ENCODE measurements around the gene OBSCN. TPM values are rescaled to one million over a fixed set of nuclear protein-coding genes. Genes with fewer than 3 reads are reported as not detected.

Gene OBSCN
- total RNA-seq, 3 donors from 2014 or later: 6.3 to 9.3 (median 7.5) TPM

- Mint-ChIP-seq H3K4me1 (ENCODE audit: low read depth) (peaks cover 10% of the 10 kb centered on the region), H3K9me3 (no peaks in the 10 kb centered on the region), H3K27me3 (ENCODE audit: low read depth) (no peaks in the 10 kb centered on the region), H3K4me3 (peak overlapping the region; percentile 40), H3K36me3 (ENCODE audit: insufficient read depth) (no peaks in the 10 kb centered on the region)
- no peak for ATAC-seq
- DNase-seq: no peak
These were observed 66.0 kb downstream of the OBSCN start for GRCh38 chr1:228273720-228274451.

- Mint-ChIP-seq H3K4me3 (peak overlapping the region; percentile 78), H3K27me3 (ENCODE audit: low read depth) (no peaks in the 10 kb centered on the region), H3K36me3 (ENCODE audit: insufficient read depth) (no peaks in the 10 kb centered on the region), H3K9me3 (no peaks in the 10 kb centered on the region), H3K4me1 (ENCODE audit: low read depth) (peaks cover 10% of the 10 kb centered on the region)
- DNase-seq: no peak
- ATAC-seq: no peak
These were observed 66.8 kb downstream of the OBSCN start for GRCh38 chr1:228274452-228275178.

GRCh38 chr1:228275179-228275429 is 67.3 kb downstream of the OBSCN start:
- Mint-ChIP-seq H3K9me3 (no peaks in the 10 kb centered on the region), H3K4me3 (peak overlapping the region; percentile 78), H3K4me1 (ENCODE audit: low read depth) (peaks cover 10% of the 10 kb centered on the region), H3K27me3 (ENCODE audit: low read depth) (no peaks in the 10 kb centered on the region), H3K36me3 (ENCODE audit: insufficient read depth) (no peaks in the 10 kb centered on the region)
- DNase-seq (no peak), ATAC-seq (no peak)

- Mint-ChIP-seq H3K27me3 (ENCODE audit: low read depth) (no peaks in the 10 kb centered on the region), H3K4me3 (peak overlapping the region; percentile 78), H3K4me1 (ENCODE audit: low read depth) (peaks cover 10% of the 10 kb centered on the region), H3K9me3 (no peaks in the 10 kb centered on the region), H3K36me3 (ENCODE audit: insufficient read depth) (no peaks in the 10 kb centered on the region)
- ATAC-seq (peak; percentile 89 to 90), DNase-seq (peak; percentile 89)
These were observed 67.8 kb downstream of the OBSCN start for GRCh38 chr1:228275430-228276173.

- H3K36me3 Mint-ChIP-seq (ENCODE audit: insufficient read depth): no peaks in the 10 kb centered on the region
- DNase-seq: no peak
- H3K9me3 Mint-ChIP-seq: no peaks in the 10 kb centered on the region
- peak in 1 of 2 donors; percentile 22 for ATAC-seq
- no peaks in the 10 kb centered on the region for H3K27me3 Mint-ChIP-seq (ENCODE audit: low read depth)
- peaks cover 10% of the 10 kb centered on the region for H3K4me1 Mint-ChIP-seq (ENCODE audit: low read depth)
- peak overlapping the region; percentile 78 for H3K4me3 Mint-ChIP-seq
These were observed 68.5 kb downstream of the OBSCN start for GRCh38 chr1:228276174-228276831.

- H3K9me3 Mint-ChIP-seq: no peaks in the 10 kb centered on the region
- peaks cover 10% of the 10 kb centered on the region for H3K4me1 Mint-ChIP-seq (ENCODE audit: low read depth)
- peak overlapping the region; percentile 50 for H3K4me3 Mint-ChIP-seq
- H3K27me3 Mint-ChIP-seq (ENCODE audit: low read depth): no peaks in the 10 kb centered on the region
- DNase-seq (no peak), ATAC-seq (no peak)
- H3K36me3 Mint-ChIP-seq (ENCODE audit: insufficient read depth): no peaks in the 10 kb centered on the region
These were observed 69.2 kb downstream of the OBSCN start for GRCh38 chr1:228276901-228277490.

GRCh38 chr1:228277491-228278431 is 69.9 kb downstream of the OBSCN start:
- no peaks in the 10 kb centered on the region for H3K36me3 Mint-ChIP-seq (ENCODE audit: insufficient read depth)
- no peak for ATAC-seq
- no peak for DNase-seq
- peaks cover 10% of the 10 kb centered on the region for H3K4me1 Mint-ChIP-seq (ENCODE audit: low read depth)
- H3K4me3 Mint-ChIP-seq: peak overlapping the region; percentile 50
- no peaks in the 10 kb centered on the region for H3K27me3 Mint-ChIP-seq (ENCODE audit: low read depth)
- H3K9me3 Mint-ChIP-seq: no peaks in the 10 kb centered on the region

GRCh38 chr1:228278432-228278941 is 70.6 kb downstream of the OBSCN start:
- H3K27me3 Mint-ChIP-seq (ENCODE audit: low read depth): no peaks in the 10 kb centered on the region
- DNase-seq: no peak
- no peak for ATAC-seq
- peaks cover 10% of the 10 kb centered on the region for H3K4me1 Mint-ChIP-seq (ENCODE audit: low read depth)
- H3K4me3 Mint-ChIP-seq: no peak overlapping the region
- H3K9me3 Mint-ChIP-seq: no peaks in the 10 kb centered on the region
- H3K36me3 Mint-ChIP-seq (ENCODE audit: insufficient read depth): no peaks in the 10 kb centered on the region

- Mint-ChIP-seq H3K36me3 (ENCODE audit: insufficient read depth) (no peaks in the 10 kb centered on the region), H3K27me3 (ENCODE audit: low read depth) (no peaks in the 10 kb centered on the region), H3K4me3 (no peak overlapping the region), H3K9me3 (no peaks in the 10 kb centered on the region), H3K4me1 (ENCODE audit: low read depth) (peaks cover 10% of the 10 kb centered on the region)
- no peak for DNase-seq
- no peak for ATAC-seq
These were observed 71.3 kb downstream of the OBSCN start for GRCh38 chr1:228279011-228279721.

GRCh38 chr1:228279722-228280105 is 71.9 kb downstream of the OBSCN start:
- ATAC-seq (no peak), DNase-seq (no peak)
- Mint-ChIP-seq H3K9me3 (no peaks in the 10 kb centered on the region), H3K36me3 (ENCODE audit: insufficient read depth) (no peaks in the 10 kb centered on the region), H3K27me3 (ENCODE audit: low read depth) (no peaks in the 10 kb centered on the region), H3K4me3 (no peak overlapping the region), H3K4me1 (ENCODE audit: low read depth) (peaks cover 6% of the 10 kb centered on the region)

- H3K4me1 Mint-ChIP-seq (ENCODE audit: low read depth): peaks cover under 1% of the 10 kb centered on the region
- no peaks in the 10 kb centered on the region for H3K27me3 Mint-ChIP-seq (ENCODE audit: low read depth)
- no peak overlapping the region for H3K4me3 Mint-ChIP-seq
- H3K36me3 Mint-ChIP-seq (ENCODE audit: insufficient read depth): peaks cover under 1% of the 10 kb centered on the region
- ATAC-seq (no peak), DNase-seq (no peak)
- H3K9me3 Mint-ChIP-seq: no peaks in the 10 kb centered on the region
These were observed 72.5 kb downstream of the OBSCN start for GRCh38 chr1:228280106-228280901.

- DNase-seq (no peak), ATAC-seq (no peak)
- Mint-ChIP-seq H3K27me3 (ENCODE audit: low read depth) (no peaks in the 10 kb centered on the region), H3K9me3 (no peaks in the 10 kb centered on the region), H3K4me1 (ENCODE audit: low read depth) (no peaks in the 10 kb centered on the region), H3K36me3 (ENCODE audit: insufficient read depth) (peaks cover 3% of the 10 kb centered on the region), H3K4me3 (no peak overlapping the region)
These were observed 73.2 kb downstream of the OBSCN start for GRCh38 chr1:228280961-228281591.
